Testis (tissue), 3 donors: ENCODE measurements around the gene CERS4. TPM values are rescaled to one million over a fixed set of nuclear protein-coding genes. Genes with fewer than 3 reads are reported as not detected.
"Not testable (repeated sequence)": the region's sequence is repeated elsewhere in the genome, so short reads cannot be mapped to it uniquely, and the experiment has no call there.

Source experiments
- DNase-seq: peaks from one replicate; pipeline ENCODE4 v3.0.0-alpha.2; 2019
- H3K27ac ChIP-seq, 2 donors: fragments of 200-600 bp; sonication (generic); one replicate each; pipeline ENCODE4 v1.5.1; 2019
- H3K27me3 ChIP-seq: fragments of 200-600 bp; sonication (generic); one replicate; pipeline ENCODE4 v1.5.1; 2019
- H3K36me3 ChIP-seq: fragments of 200-600 bp; sonication (generic); one replicate; pipeline ENCODE4 v1.5.1; 2017; ENCODE audit warnings: low read depth; ENCODE audit errors: missing control alignments
- H3K4me1 ChIP-seq: fragments of 200-600 bp; sonication (generic); one replicate; pipeline ENCODE4 v1.5.1; 2019
- H3K4me3 ChIP-seq, 2 donors: fragments of 200-600 bp; sonication (generic); one replicate each; pipeline ENCODE4 v1.5.1; 2017 to 2019
- H3K9me3 ChIP-seq: fragments of 200-600 bp; sonication (generic); one replicate; pipeline ENCODE4 v1.5.1; 2017
- CTCF ChIP-seq, 3 experiments: fragments of 450-650 bp in 2 of 3; fragments of 200-600 bp in 1 of 3; sonication (generic) in 1 of 3; IDR thresholded peaks; one replicate each; pipeline ENCODE4 v1.5.1; 2016 to 2019; ENCODE audit warnings: antibody characterized with exemption in 3 of 3, mild to moderate bottlenecking in 2 of 3, moderate library complexity in 1 of 3
- POLR2A ChIP-seq: fragments of 450-650 bp; IDR thresholded peaks from one replicate; pipeline ENCODE4 v1.6.1; 2017; ENCODE audit warnings: antibody characterized with exemption, mild to moderate bottlenecking, moderate library complexity
- WGBS, 2 donors: methylation state at CpG; one replicate each; pipeline ENCODE4 v1.1.5; 2018; 5-methylcytosine and 5-hydroxymethylcytosine counted together
- intact Hi-C: fragments of 100-400 bp; cut with DNase I; formaldehyde crosslinking; loops from one replicate; pipeline ENCODE4 v1.15.1; 2023; ENCODE audit warnings: low total_unique reads
- polyA plus RNA-seq: library from polyadenylated mRNA; stranded (reverse); fragments of 350-450 nt; fragmentation: Illumina TruSeq; extraction: RNeasy Lipid Tissue Mini Kit (QIAGEN cat#74804); gene quantifications from one replicate; pipeline ENCODE4 v1.2.3, GENCODE V29; 2014; ENCODE audit warnings: low read depth, low replicate concordance; ENCODE audit not compliant: insufficient read depth
- total RNA-seq, 2 donors: library from RNA; depleted of rRNA; stranded (reverse); fragments of >200 nt; gene quantifications; one replicate each; pipeline ENCODE4 v1.2.3, GENCODE V29; 2016

CERS4 gene
- total and polyA plus RNA-seq, 3 donors from 2014 or later = 35.2 to 105 (median 68.6) TPM

DNA sequence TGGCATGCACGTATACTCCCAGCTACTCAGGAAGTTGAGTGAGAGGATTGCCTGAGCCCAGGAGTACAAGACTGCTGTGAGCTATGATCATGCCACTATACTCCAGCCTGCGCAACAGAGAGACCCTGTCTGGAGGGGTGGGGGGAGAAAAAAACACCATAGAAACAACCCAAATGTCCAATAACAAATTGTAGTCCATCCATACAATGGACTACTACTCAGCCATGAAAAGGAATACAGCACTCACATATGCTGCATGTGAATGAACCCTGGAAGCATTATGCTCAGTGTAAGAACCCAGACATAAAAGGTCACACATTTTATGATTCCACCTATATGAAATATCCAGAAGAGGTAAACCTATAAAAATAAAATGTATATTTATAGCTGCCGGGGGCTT, 56.7 kb downstream of the CERS4 start:
- intact Hi-C loops = no loop called here
- H3K4me3 ChIP-seq = no peak overlapping the region
- no peaks in the 10 kb centered on the region for H3K27me3 ChIP-seq
- H3K27ac ChIP-seq = no peak overlapping the region
- no peaks in the 10 kb centered on the region for H3K9me3 ChIP-seq
- H3K36me3 ChIP-seq = no peaks in the 10 kb centered on the region
- H3K4me1 ChIP-seq = no peaks in the 10 kb centered on the region
- WGBS, 2 donors = 83 to 88% methylated on average over 3 of the region's 3 CpGs
- TF ChIP-seq POLR2A (no peak), CTCF (IDR thresholded peaks at IDR 0.05) (no peak)
- peak; percentile 4 for DNase-seq

DNA sequence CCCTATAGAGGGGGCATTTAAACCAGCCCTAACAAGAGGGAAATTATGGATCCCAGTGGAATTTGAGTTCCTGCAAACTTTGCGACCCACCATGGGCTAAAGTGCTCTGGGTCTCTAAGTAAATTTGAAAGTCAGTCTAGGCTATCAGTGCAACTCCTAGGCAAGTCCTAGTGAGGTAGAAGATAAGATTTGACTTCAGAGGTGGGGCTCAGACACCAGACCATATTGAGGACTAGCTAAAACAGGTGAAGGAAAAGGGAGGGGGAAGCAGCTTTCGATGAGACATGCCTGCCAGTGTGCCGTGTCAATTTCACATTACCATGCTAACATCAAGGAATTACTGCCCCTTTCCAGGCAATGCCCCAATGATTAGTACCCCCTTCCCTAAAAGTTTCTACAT, 60.6 kb downstream of the CERS4 start:
- Histone ChIP-seq H3K36me3 (no peaks in the 10 kb centered on the region), H3K27ac (no peak overlapping the region), H3K9me3 (no peaks in the 10 kb centered on the region), H3K4me3 (no peak overlapping the region), H3K4me1 (no peaks in the 10 kb centered on the region), H3K27me3 (no peaks in the 10 kb centered on the region)
- intact Hi-C loops = no loop called here
- TF ChIP-seq POLR2A = no peak
- no peak for DNase-seq
- 95% methylated on average over 3 of the region's 3 CpGs for WGBS, 2 donors

GRCh38 chr19:8276508-8276907, 67.3 kb downstream of the CERS4 start:
- H3K9me3 ChIP-seq, H3K27me3 ChIP-seq, H3K27ac ChIP-seq, H3K4me1 ChIP-seq, H3K36me3 ChIP-seq, DNase-seq, intact Hi-C loops, H3K4me3 ChIP-seq: not testable (repeated sequence)
- WGBS, 2 donors = no CpG with 5 or more reads among the region's 9 CpGs

- H3K9me3 ChIP-seq, H3K4me3 ChIP-seq, DNase-seq, H3K27ac ChIP-seq, H3K36me3 ChIP-seq, intact Hi-C loops, H3K4me1 ChIP-seq, H3K27me3 ChIP-seq: not testable (repeated sequence)
- WGBS, 2 donors = no CpG with 5 or more reads among the region's 9 CpGs
Observed at GRCh38 chr19:8291337-8291736, 82.2 kb downstream of the CERS4 start.

DNA sequence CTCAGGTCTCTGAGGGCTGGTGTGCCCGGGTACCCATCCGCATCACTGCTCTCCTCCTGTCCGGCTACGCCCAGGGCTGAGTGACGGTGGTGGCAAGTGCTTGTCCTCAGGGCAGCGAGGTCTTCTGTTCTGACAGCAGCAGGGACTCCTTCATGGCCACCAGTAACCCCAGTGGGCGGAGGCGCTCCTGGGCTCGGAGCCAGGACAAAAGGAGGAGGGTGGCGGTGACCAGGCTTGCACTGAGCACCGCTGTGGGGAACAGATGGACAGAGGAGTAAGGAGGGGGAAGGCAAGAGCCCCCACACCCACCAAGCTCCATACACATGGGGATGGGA, 93.2 kb downstream of the CERS4 start:
- TF ChIP-seq CTCF (IDR thresholded peaks at IDR 0.05) = no peak
- TF ChIP-seq POLR2A = no peak
- Histone ChIP-seq H3K36me3 (no peaks in the 10 kb centered on the region), H3K27me3 (no peaks in the 10 kb centered on the region), H3K9me3 (no peaks in the 10 kb centered on the region), H3K4me3 (no peak overlapping the region), H3K4me1 (peaks cover 1% of the 10 kb centered on the region), H3K27ac (no peak overlapping the region)
- 56% methylated on average over 11 of the region's 11 CpGs; no CpG with 5 or more reads in 1 of the 2 donors for WGBS, 2 donors
- peak; percentile 63 for DNase-seq
- intact Hi-C loops = no loop called here

- Histone ChIP-seq H3K36me3 (no peaks in the 10 kb centered on the region), H3K27ac (no peak overlapping the region), H3K4me1 (peaks cover 5% of the 10 kb centered on the region), H3K27me3 (no peaks in the 10 kb centered on the region), H3K9me3 (no peaks in the 10 kb centered on the region), H3K4me3 (no peak overlapping the region)
- intact Hi-C loops = no loop called here
- no peak for TF ChIP-seq POLR2A
- TF ChIP-seq CTCF (IDR thresholded peaks at IDR 0.05) = no peak
- 72 to 84% methylated on average over 5 to 7 of the region's 7 CpGs for WGBS, 2 donors
- no peak for DNase-seq
Observed at GRCh38 chr19:8302734-8303133, 93.6 kb downstream of the CERS4 start.
